SH-SY5Y (cell line): ENCODE results near the gene UBA1.

Experiments used
- GATA2 ChIP-seq: IDR thresholded peaks from 2 replicates; pipeline ENCODE4 v1.6.1; 2011; ENCODE audit warnings: mild to moderate bottlenecking, low read depth, low read length
- GATA3 ChIP-seq: IDR thresholded peaks from 2 replicates; pipeline ENCODE4 v1.6.1; 2011; ENCODE audit warnings: low read depth, mild to moderate bottlenecking, low read length, moderate library complexity

Gene UBA1

GRCh38 chrX:47160781-47161180 is 32.8 kb upstream of the UBA1 start:
- TF ChIP-seq GATA2 = no peak
- no peak for TF ChIP-seq GATA3

- TF ChIP-seq GATA2 (no peak), GATA3 (no peak)
Observed at GRCh38 chrX:47162927-47163583, 30.6 kb upstream of the UBA1 start.

DNA sequence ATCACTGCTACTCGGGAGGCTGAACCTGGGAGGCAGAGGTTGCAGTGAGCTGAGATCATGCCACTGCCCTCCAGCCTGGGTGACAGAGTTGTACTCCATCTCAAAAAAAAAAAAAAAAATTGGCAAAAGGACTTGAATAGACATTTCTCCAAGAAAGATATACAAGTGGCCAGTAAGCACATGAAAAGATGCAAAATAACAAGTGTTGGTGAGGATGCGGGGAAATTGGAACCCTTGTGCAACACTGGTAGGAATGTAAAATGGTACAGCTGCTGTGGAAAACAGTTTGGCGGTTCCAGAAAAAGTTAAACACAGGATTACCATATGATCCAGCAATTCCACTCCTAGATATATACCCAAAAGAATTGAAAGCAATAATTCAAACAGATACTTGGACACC is 29.2 kb upstream of the UBA1 start:
- TF ChIP-seq GATA2 (no peak), GATA3 (no peak)

GRCh38 chrX:47166126-47166525 is 27.5 kb upstream of the UBA1 start:
- no peak for TF ChIP-seq GATA3
- no peak for TF ChIP-seq GATA2

DNA sequence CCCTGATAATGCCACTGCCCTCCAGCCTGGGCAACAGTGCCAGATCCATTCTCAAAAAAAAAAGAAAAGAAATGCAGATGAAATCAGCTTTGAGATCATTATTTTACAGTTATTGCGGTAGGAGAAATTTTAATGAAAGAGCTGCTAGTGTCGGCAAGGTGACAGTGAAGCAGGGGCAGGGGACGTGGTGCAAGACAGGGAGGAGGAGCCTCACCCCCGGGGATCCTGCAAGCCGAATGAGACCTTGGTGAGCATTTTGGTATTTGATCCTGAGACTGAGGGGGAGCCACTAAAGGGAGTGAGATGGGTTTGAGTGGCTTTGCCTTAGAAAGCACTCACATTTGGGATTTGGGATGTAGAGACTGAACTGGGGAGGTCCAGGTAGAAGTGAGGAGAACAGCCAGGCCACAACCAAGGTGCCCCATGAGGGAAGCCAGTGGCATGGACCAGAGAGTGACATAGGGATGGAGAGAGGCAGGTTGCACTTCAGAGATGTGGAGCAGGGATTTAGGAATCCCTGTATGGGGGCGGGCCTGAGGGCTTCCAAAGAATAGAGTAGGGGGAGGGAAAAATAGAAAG is 25.0 kb upstream of the UBA1 start:
- no peak for TF ChIP-seq GATA2
- TF ChIP-seq GATA3 = no peak

DNA sequence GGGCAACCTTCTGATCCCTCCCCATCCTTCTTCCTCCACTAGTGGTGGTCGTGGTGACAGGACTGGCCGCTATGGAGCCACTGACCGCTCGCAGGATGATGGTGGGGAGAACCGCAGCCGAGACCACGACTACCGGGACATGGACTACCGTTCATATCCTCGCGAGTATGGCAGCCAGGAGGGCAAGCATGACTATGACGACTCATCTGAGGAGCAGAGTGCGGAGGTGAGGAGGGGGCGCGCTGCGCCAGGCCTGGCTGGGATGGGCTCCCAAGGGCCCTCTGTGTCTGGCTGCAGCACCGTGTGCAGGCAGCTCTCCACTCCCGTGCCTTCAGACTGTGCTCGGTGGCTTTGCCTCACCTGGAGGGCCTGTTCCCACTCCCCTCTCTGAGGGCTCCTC is 24.4 kb upstream of the UBA1 start:
- TF ChIP-seq GATA2 (no peak), GATA3 (no peak)

DNA sequence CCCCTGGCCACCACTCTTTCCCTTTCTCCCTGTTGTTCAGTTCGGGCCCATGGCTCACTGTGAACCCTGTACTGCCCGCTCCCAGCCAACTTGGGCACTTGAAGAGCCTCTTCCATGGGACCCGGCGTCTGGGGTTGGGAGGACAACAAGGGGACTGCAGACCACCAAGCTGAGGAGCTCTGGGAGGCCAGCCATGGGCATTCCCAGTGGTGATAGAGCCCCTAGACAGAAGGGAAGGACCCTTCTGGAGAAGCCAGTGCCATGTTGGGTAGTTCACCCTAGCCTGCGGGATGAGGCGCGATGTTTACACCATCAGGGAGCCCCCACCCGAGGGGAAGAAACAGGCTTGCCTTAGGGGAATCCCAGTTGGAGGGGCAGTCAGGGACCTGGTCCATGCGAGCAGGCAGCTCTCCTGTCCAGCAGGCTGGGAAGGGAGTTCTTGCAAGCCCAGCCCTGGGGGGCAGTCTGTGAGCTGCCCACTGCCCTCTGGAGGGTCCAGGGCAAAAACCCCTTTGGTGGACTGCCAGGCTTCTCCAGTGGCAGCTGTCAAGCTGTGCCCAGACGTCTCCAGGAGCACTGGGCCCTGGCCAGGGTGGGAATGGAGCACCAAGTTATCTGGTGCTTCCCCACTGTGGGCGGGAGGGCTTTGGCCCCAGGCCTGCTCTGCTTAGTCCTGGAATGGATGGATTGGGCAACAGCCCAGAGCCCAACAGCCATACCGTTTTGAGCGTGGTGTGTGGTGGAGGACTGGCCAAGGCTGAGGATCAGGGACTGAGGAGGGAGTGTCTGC is 23.7 kb upstream of the UBA1 start:
- TF ChIP-seq GATA2 = no peak
- no peak for TF ChIP-seq GATA3

DNA sequence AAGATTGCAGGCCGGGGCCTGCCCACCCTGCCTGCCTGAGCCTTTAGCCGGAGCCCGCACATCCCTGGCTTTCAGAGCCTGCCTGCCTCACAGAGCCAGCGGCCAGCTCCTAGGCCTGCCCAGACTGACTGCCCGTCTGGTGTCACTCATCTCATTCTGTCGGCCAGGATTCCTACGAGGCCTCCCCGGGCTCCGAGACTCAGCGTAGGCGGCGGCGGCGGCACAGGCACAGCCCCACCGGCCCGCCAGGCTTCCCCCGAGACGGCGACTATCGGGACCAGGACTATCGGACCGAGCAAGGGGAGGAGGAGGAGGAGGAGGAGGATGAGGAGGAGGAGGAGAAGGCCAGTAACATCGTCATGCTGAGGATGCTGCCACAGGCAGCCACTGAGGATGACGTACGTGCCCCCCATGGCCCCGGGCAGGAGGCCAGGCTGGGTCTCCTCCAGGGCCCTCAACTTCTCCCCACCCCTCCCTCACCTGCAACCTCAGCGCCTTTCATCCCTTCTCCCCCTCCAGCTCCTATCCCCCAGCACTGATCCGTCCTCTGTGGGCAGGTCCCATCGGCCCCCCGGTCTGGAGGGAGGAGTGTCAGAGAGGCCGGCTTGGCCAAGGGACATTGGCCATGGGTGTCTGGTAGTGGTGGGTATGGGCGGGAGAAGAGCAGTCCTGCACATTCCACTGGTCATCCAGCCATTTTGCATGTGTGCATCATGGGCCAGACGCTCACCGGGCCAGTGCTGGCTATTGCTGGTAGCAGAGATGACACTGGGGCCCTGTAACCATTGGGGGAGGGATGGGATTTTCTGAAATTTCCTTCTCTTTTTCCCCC is 22.6 kb upstream of the UBA1 start:
- TF ChIP-seq GATA2 (no peak), GATA3 (no peak)

DNA sequence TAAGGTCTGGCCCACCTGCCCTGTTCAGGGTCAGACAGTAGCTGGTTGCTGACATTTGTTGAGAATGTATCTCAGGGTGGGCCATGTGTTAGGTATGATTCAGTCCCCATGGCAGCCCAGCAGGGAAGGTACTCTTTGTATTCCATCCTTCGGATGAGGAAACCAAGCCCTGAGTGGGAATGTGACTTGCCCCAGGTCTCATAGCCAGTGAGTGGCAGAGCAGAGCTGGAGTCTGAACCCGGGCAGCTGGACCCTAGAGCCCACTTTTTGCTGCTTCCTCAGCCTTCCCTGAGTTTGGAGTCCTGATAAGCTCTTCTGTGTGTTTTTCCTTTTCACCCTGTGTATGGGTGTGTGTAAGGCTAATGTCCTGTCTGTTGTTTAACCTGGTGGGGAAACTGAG is 21.6 kb upstream of the UBA1 start:
- TF ChIP-seq GATA2 (no peak), GATA3 (no peak)

- TF ChIP-seq GATA3 (no peak), GATA2 (no peak)
Observed at GRCh38 chrX:47172549-47172948, 21.1 kb upstream of the UBA1 start.

- TF ChIP-seq GATA3 (no peak), GATA2 (no peak)
Observed at GRCh38 chrX:47172971-47173792, 20.4 kb upstream of the UBA1 start.

GRCh38 chrX:47174376-47174775 is 19.3 kb upstream of the UBA1 start:
- TF ChIP-seq GATA3 (no peak), GATA2 (no peak)

GRCh38 chrX:47174846-47175587 is 18.6 kb upstream of the UBA1 start:
- TF ChIP-seq GATA2 = no peak
- TF ChIP-seq GATA3 = no peak
